MV-4-11 (cell line): ENCODE results near the gene TMEM150B.

Experiments
- DNase-seq: peaks from one replicate; lab custom pipeline; 2025; lab: John Stamatoyannopoulos, UW

Gene TMEM150B

DNA sequence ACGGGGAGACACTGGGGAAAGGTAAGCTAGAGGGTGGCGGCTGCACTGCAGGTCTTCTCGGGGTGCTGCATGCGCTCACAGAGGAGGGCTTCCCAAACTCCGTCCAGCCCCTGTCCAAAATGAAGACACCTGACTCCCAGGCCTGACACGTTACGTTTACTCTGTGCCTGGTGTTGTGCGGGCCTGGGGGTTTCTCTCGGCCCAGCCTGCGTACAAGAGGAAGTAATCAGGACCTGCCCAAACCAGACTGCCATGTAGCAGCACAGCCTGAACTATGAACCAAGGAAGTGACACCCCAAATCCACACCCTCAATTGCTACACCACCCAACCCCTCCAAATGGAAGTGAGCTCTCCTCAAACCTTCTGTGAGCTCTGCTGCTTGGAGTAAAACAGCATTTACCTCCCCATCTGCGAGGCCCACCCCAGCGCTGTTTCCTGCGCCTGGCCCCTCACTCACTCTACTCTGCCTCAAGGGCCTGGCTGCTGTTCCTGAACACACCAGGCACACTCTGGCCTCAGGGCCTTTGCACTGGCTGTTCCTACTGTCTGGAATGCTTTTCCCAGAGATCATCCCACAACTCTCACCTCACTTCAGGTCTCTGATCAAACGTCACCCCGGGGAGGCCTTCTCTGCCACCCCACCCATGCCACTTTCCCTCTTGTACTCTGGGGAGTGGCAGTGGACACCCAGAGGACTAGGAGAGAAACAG is 48.3 kb downstream of the TMEM150B start:
- peak; percentile 21 for DNase-seq

GRCh38 chr19:55275851-55276719 is 49.1 kb downstream of the TMEM150B start:
- DNase-seq, result no peak

- DNase-seq, result no peak
These were observed 51.0 kb downstream of the TMEM150B start for GRCh38 chr19:55273978-55274707.

- DNase-seq, result no peak
These were observed 53.0 kb downstream of the TMEM150B start for GRCh38 chr19:55272142-55272541.

DNA sequence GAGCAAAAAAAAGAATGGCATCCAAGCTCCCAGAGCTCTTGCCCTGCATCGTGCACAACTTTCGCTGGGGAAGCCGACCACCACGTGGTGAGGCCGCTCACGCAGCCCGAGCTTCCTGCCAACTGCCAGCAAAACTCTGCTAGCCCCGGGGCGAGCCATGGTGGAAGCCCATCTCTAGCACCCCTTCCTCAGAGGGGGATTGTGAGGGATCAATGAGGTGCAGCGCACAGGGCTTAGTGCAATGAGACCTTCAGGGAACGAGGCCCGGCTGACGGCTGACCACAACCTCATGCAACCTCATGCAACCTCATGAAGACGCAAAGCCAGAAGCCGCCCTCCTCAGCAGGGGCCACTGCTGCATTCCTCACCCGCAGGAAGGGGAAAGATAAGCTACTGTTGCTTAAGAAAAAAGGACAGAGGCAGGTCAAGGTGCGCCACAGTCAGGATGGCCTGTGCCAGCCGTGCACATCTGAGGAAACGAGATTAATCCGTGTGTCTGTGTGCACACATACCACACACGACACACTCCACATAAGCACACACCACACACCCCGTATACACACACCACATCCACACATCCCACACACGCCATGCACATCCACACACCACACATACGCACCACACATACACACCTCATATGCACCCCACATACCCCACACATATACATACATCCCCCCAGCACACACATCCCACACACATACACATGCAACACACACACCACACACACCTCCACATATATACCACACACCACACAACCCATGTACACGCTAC is 54.8 kb downstream of the TMEM150B start:
- no peak for DNase-seq

GRCh38 chr19:55269299-55269698 is 55.8 kb downstream of the TMEM150B start:
- DNase-seq, result no peak

- no peak for DNase-seq
These were observed 58.3 kb downstream of the TMEM150B start for GRCh38 chr19:55266840-55267239.

DNA sequence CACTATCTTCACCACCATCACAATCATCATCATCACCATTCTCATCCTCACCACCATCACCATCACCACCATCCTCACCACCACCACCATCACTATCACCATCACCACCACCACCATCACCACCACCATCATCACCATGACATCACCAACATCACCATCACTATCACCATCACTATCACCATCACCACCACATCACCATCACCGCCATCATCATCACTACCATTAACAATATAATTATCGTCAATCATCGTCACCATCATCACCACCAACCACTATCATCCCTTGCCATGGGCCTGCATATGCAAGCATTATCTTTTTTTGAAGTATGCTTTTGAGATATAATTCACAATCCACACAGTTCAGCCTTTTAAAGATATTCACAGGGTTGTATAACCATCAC is 58.7 kb downstream of the TMEM150B start:
- DNase-seq, result no peak

DNA sequence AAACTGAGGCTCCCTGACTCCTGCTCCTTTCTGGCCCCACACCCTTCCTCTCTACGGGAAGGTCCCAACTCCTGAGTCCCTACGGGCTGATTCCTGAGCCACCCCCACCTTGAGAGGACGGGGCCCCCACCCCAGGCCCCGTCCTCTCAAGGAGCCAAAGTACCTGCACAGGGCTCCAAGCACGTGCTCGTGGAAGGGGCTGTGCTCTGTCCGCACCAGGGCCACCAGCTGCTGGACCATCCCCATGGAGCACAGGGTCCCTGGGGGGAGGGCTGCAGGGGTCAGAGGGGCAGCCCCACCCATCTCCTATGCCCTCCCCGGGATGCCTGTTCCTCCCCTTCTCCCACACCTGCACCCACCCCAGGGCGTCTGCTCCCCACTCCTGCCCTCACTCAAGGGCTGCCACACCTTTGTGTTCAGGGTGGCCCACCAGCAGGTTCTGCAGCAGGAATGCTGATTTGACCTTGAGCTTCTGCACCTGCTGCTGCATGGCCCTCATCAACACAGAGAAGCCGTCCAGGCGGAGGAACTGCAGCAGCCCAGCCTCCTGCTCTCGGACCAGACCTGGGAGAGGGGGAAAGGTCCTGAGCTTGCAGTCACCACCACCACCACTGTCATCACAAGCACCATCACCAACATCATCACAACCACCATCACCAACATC is 59.3 kb downstream of the TMEM150B start:
- no peak for DNase-seq

- DNase-seq, result no peak
These were observed 60.0 kb downstream of the TMEM150B start for GRCh38 chr19:55265173-55265572.

GRCh38 chr19:55264531-55264930 is 60.6 kb downstream of the TMEM150B start:
- DNase-seq, result no peak
